Caco-2 (cell line): ENCODE results near the gene FAM167B. TPM values are rescaled to one million over a fixed set of nuclear protein-coding genes. Genes with fewer than 3 reads are reported as not detected.

Experiments used
- BruUV-seq: library from RNA; stranded (reverse); fragments of 400-500 nt; replicated peaks from 2 replicates; lab custom pipeline; 2021; lab: Mats Ljungman, UMichigan
- CTCF ChIA-PET: fragments of 300-600 bp; sonication (Branson Sonifier 250); formaldehyde crosslinking; loops from one replicate; lab custom pipeline; 2022; ENCODE audit warnings: antibody characterized with exemption; lab: Charles Lee
- POLR2A ChIA-PET: fragments of 300-600 bp; sonication (Branson Sonifier 250); formaldehyde crosslinking; loops from one replicate; lab custom pipeline; 2022; ENCODE audit warnings: antibody characterized with exemption; lab: Charles Lee
- DNase-seq, 2 experiments: peaks; one replicate each; pipeline versions ENCODE4 v3.0.0 to v3.0.0-alpha.2; 2020 to 2022
- H3K27me3 ChIP-seq: replicated peaks from 2 replicates; pipeline ENCODE4 v1.6.0; 2011; ENCODE audit warnings: low read length; ENCODE audit not compliant: control insufficient read depth, insufficient read depth
- H3K36me3 ChIP-seq: 2 replicates; pipeline ENCODE4 v1.5.1; 2011; ENCODE audit warnings: low read length; ENCODE audit not compliant: control insufficient read depth, insufficient read depth
- H3K4me1 ChIP-seq: fragments of 250-450 bp; sonication (Bioruptor Pico); 2 replicates; pipeline ENCODE4 v1.5.1; 2020; ENCODE audit warnings: mild to moderate bottlenecking
- H3K4me3 ChIP-seq: 2 replicates; pipeline ENCODE4 v1.5.1; 2011; ENCODE audit warnings: low read depth, mild to moderate bottlenecking, control low read depth, low read length
- H3K9me3 ChIP-seq: fragments of 250-450 bp; sonication (Bioruptor Pico); 2 replicates; pipeline ENCODE4 v1.5.1; 2020; ENCODE audit warnings: mild to moderate bottlenecking, moderate library complexity
- H3K27ac Mint-ChIP-seq: one replicate; pipeline ENCODE4 v1.8.0; 2022; ENCODE audit warnings: mixed read lengths; ENCODE audit not compliant: unreplicated experiment
- H3K27me3 Mint-ChIP-seq: one replicate; pipeline ENCODE4 v1.8.0; 2022; ENCODE audit warnings: mixed read lengths; ENCODE audit not compliant: insufficient read depth, unreplicated experiment
- H3K36me3 Mint-ChIP-seq: one replicate; pipeline ENCODE4 v1.8.0; 2022; ENCODE audit warnings: mild to moderate bottlenecking, mixed read lengths; ENCODE audit not compliant: insufficient read depth, unreplicated experiment
- H3K4me1 Mint-ChIP-seq: one replicate; pipeline ENCODE4 v1.8.0; 2022; ENCODE audit warnings: low read depth, mixed read lengths; ENCODE audit not compliant: unreplicated experiment
- H3K4me3 Mint-ChIP-seq: one replicate; pipeline ENCODE4 v1.8.0; 2022; ENCODE audit warnings: mild to moderate bottlenecking, moderate library complexity, mixed read lengths; ENCODE audit not compliant: unreplicated experiment
- H3K9me3 Mint-ChIP-seq: one replicate; pipeline ENCODE4 v1.8.0; 2022; ENCODE audit warnings: mixed read lengths; ENCODE audit not compliant: unreplicated experiment
- CTCF ChIP-seq, 2 experiments: fragments of 200-600 bp in 1 of 2; IDR thresholded peaks; 1 replicate in 1 of 2; 2 replicates in 1 of 2; pipeline versions ENCODE4 v1.5.1 to v1.8.0; 2011 to 2022; ENCODE audit warnings: antibody characterized with exemption in 1 of 2, control low read depth in 1 of 2, inconsistent platforms in 1 of 2, low read depth in 1 of 2, low read length in 1 of 2, mild to moderate bottlenecking in 1 of 2, moderate library complexity in 1 of 2; ENCODE audit not compliant: insufficient read depth in 1 of 2, severe bottlenecking in 1 of 2, unreplicated experiment in 1 of 2
- intact Hi-C: fragments of 100-400 bp; cut with micrococcal nuclease; formaldehyde crosslinking; loops from one replicate; pipeline ENCODE4 v1.10.0; 2022; ENCODE audit not compliant: unreplicated experiment
- total RNA-seq: library from RNA; stranded (reverse); gene quantifications from 2 replicates; pipeline ENCODE4 v1.2.3, GENCODE V29; 2022

Gene FAM167B
- total RNA-seq, 1 experiment from 2014 or later = 0.34 TPM

- ChIA-PET CTCF (interaction anchor here (1.1 kb wide), 1 partner anchor 41 kb away, joined by 5 read pairs; no protein-coding TSS in a partner anchor), POLR2A (interaction anchor here (0.6 kb wide), 1 partner anchor 38 kb away, joined by 5 read pairs; no protein-coding TSS in a partner anchor)
- H3K4me1 Mint-ChIP-seq = no peaks in the 10 kb centered on the region
- peaks cover 34% of the 10 kb centered on the region for H3K36me3 Mint-ChIP-seq
- H3K9me3 Mint-ChIP-seq = no peaks in the 10 kb centered on the region
- no peak overlapping the region for H3K4me3 Mint-ChIP-seq
- no peak for DNase-seq
- H3K27ac Mint-ChIP-seq = no peak overlapping the region
- Histone ChIP-seq H3K9me3 (no peaks in the 10 kb centered on the region), H3K36me3 (no peaks in the 10 kb centered on the region), H3K4me1 (peaks cover 4% of the 10 kb centered on the region; the same call in 1 of the 2 replicates), H3K27me3 (no peaks in the 10 kb centered on the region), H3K4me3 (no peak overlapping the region)
- intact Hi-C loops = no loop called here
- no TSS peak for BruUV-seq
- H3K27me3 Mint-ChIP-seq = no peaks in the 10 kb centered on the region
- no peak for TF ChIP-seq CTCF (IDR thresholded peaks at IDR 0.05; ENCODE audit: insufficient read depth in 1 of 2, low read depth in 1 of 2, low read length in 1 of 2, severe bottlenecking in 1 of 2, unreplicated experiment in 1 of 2)
Observed at GRCh38 chr1:32199043-32199716, 47.8 kb upstream of the FAM167B start.

GRCh38 chr1:32199717-32200072 lies 47.3 kb upstream of the FAM167B start:
- no peaks in the 10 kb centered on the region for H3K4me1 Mint-ChIP-seq
- CTCF ChIA-PET = interaction anchor here (1.1 kb wide), 1 partner anchor 41 kb away, joined by 5 read pairs; no protein-coding TSS in a partner anchor

More at GRCh38 chr1:32199717-32200072, 47.3 kb upstream of the FAM167B start:
- Histone ChIP-seq H3K36me3 (no peaks in the 10 kb centered on the region), H3K4me3 (peak overlapping the region; percentile 60; the same call in 1 of the 2 replicates), H3K27me3 (no peaks in the 10 kb centered on the region), H3K9me3 (no peaks in the 10 kb centered on the region), H3K4me1 (peaks cover 4% of the 10 kb centered on the region; the same call in 1 of the 2 replicates)
- Mint-ChIP-seq H3K4me3 (peak overlapping the region; percentile 80), H3K9me3 (no peaks in the 10 kb centered on the region), H3K27ac (peak overlapping the region; percentile 68), H3K36me3 (peaks cover 29% of the 10 kb centered on the region), H3K27me3 (no peaks in the 10 kb centered on the region)
- DNase-seq = no peak
- no TSS peak for BruUV-seq
- POLR2A ChIA-PET = interaction anchor here (0.6 to 1.1 kb wide), 2 partner anchors 20 to 38 kb away, joined by 4 to 5 read pairs; partner anchors contain the start of gene TXLNA
- TF ChIP-seq CTCF (IDR thresholded peaks at IDR 0.05; ENCODE audit: insufficient read depth in 1 of 2, low read depth in 1 of 2, low read length in 1 of 2, severe bottlenecking in 1 of 2, unreplicated experiment in 1 of 2) = no peak
- intact Hi-C loops = no loop called here
